Lower leg skin (tissue), 4 donors: ENCODE measurements around the gene TBC1D3G. TPM values are rescaled to one million over a fixed set of nuclear protein-coding genes. Genes with fewer than 3 reads are reported as not detected.
"Not testable (repeated sequence)": the region's sequence is repeated elsewhere in the genome, so short reads cannot be mapped to it uniquely, and the experiment has no call there.

ENCODE experiments used
- DNase-seq, 2 donors: peaks; one replicate each; pipeline ENCODE4 v3.0.0-alpha.2; 2019; ENCODE audit warnings: low spot score in 2 of 2
- H3K4me3 ChIP-seq: fragments of 200-600 bp; sonication (generic); 2 replicates; pipeline ENCODE4 v1.5.1; 2017; ENCODE audit warnings: mild to moderate bottlenecking, low read depth; ENCODE audit not compliant: poor library complexity, severe bottlenecking
- WGBS, 2 donors: methylation state at CpG; one replicate each; pipeline ENCODE4 v1.1.5; 2018; 5-methylcytosine and 5-hydroxymethylcytosine counted together
- intact Hi-C: fragments of 100-400 bp; cut with DNase I; formaldehyde crosslinking; loops from one replicate; pipeline ENCODE4 v1.15.0; 2023; ENCODE audit warnings: low total_unique reads
- total RNA-seq, 4 donors: library from RNA; depleted of rRNA; stranded (reverse); fragments of >200 nt; gene quantifications; one replicate each; pipeline ENCODE4 v1.1.0, GENCODE V29; 2016

TBC1D3G gene
- 1 to 10 TPM in 1 of 4 donors, not detected in 3; 3.6 TPM for total RNA-seq

DNA sequence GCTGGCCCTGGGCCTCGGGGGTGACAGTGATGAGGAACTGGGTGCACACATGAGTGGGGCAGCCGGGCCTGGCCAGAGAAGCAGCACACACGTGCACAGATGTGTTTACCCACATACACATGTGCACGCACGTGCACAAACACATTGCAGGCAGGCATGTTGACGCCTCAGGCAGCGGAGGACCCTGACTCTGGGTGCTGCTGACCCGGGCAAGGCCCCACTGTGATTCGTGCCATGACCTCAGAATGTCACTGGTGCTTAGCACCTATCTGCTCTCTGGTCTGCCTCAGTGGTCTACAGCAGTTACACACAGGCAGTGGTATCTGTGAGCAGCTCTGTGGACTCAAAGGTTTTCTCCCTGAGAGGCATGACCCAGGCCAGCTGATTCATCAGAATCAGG is at the start of gene TBC1D3G:
Gene TBC1D3G, plus strand, starts transcription at position 301 of the 400 bp plus-strand sequence. CDS start 1,528 bp downstream, outside the sequence.
- H3K4me3 ChIP-seq, intact Hi-C loops, DNase-seq: not testable (repeated sequence)
- no CpG with 5 or more reads among the region's 9 CpGs for WGBS, 2 donors

DNA sequence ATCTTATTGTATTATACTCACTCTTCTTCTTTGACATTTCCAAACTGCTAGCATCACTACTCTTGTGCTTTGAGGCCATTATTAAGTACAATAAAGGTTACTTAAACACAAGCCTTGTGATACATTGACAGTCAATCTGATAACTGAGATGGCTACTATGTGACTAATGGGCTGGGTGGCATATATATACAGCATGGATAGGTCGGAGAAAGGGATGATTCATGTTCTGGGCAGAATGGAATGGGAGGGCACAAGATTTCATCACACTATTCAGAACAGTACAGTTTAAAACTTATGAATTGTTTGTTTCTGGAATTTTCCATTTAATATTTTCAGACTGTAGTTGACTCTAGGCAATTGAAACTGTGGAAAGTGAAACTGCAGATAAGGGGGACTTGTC is 40.4 kb upstream of the TBC1D3G start:
- no CpG with 5 or more reads among the region's 1 CpG for WGBS, 2 donors
- H3K4me3 ChIP-seq, intact Hi-C loops, DNase-seq: not testable (repeated sequence)

DNA sequence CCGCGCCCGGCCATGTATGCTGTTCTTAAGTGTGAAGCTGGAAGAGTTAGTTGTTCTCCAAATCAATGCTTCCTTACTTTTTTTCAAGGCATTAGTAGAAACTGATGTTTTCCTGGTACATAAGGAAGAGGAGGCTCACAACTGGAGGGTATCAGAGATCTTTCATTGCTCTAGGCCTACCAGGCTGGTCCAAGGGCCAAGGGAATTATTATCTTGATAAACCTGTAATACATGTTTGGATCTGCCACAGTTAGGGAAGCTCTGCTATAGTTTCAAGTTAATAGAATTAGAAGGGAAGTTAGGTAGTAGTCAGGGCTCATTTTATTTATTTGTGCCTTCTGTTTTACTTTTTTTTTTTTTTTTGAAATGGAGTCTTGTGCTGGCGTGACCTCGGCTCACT is 39.5 kb upstream of the TBC1D3G start:
- not testable (repeated sequence) for H3K4me3 ChIP-seq, DNase-seq

DNA sequence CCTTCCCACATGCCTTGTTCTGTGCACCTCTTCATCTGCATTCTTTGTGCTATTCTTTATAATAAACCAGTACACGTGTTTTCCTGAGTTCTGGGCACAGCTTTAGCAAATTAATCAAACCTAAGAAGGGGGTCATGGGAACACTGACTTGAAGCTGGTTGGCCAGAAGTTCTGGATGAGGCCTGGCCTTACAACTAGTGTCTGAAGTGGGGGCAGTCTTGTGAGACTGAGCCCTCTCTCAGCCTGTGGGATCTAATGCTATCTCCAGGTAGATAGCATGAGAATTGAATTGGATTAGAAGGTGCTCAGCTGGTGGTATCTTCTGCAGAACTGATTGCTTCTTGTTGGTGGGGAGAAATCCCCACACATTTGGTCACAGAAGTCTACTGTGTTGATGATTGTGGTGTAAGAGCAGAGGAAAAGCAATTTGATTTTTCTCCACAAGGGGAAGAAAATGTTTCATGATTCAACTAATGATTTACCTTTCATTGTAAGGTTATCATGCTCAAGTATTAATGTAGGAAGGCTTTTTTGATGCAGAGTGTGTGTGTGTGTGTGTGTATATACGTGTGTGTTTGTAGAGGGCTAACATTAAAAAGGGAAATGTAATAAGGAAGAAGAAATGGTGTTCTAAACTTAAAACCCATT is 33.6 kb upstream of the TBC1D3G start:
- WGBS, 2 donors: 17 to 63% methylated on average over 1 of the region's 2 CpGs
- H3K4me3 ChIP-seq, DNase-seq, intact Hi-C loops: not testable (repeated sequence)

More for the DNA sequence above, 39.5 kb upstream of the TBC1D3G start:
- 43% methylated on average over 2 of the region's 5 CpGs; no CpG with 5 or more reads in 1 of the 2 donors for WGBS, 2 donors
- intact Hi-C loops: not testable (repeated sequence)

DNA sequence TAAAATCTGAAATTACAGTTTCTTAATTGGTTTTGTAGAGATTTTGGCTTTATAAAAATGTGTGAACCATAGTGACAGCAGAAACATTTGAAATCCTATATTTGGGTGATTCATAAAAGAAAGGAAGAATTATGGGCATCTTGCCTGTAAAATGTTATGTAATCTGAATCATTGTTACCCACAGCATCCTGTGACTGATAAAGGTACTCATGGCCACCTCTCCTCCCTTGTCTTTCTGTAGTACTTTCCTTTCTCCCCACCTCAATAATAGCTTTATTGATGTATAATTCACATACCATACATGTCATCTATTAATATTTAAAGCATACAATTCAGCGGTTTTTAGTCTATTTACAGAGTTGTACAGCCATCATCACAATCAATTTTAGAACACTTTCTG is 28.5 kb upstream of the TBC1D3G start:
- H3K4me3 ChIP-seq, intact Hi-C loops, DNase-seq: not testable (repeated sequence)
- WGBS, 2 donors: no CpG with 5 or more reads among the region's 1 CpG

DNA sequence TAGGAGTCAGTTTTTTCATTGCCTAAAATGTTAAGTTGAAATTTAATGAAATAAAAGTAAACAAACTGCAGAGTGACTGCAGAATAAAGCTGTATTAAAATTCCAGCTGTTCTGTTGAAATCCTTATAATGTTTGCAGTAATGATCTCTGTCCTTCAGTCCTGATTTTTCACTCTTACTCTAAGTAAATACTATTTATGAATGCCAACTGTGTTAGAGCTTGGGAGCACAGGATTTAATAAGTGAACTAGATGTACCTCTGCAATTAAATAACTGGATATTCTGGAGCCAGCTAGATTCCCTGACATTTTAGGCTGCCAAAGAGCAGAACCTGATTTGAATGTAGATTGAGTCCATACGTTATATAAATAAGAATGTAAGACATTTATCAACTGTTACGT is 7.9 kb upstream of the TBC1D3G start:
- no CpG with 5 or more reads among the region's 2 CpGs for WGBS, 2 donors
- intact Hi-C loops, H3K4me3 ChIP-seq, DNase-seq: not testable (repeated sequence)

DNA sequence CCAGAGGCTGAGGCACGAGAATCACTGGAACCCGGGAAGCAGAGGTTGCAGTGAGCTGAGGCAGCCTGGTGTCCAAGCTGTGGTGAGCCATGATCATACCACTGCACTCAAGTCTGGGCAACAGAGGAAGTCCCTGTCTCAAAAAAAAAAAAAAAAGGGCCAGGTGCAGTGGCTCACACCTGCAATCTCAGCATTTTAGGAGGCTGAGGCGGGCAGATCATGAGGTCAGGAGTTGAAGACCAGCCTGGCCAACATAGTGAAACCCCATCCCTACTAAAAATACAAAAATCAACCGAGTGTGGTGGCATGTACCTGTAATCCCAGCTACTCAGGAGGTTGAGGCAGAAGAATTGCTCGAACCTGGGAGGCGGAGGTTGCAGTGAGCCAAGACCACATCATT is 38.8 kb downstream of the TBC1D3G start:
- intact Hi-C loops, DNase-seq, H3K4me3 ChIP-seq: not testable (repeated sequence)
- WGBS, 2 donors: 78 to 95% methylated on average over 2 to 3 of the region's 6 CpGs

DNA sequence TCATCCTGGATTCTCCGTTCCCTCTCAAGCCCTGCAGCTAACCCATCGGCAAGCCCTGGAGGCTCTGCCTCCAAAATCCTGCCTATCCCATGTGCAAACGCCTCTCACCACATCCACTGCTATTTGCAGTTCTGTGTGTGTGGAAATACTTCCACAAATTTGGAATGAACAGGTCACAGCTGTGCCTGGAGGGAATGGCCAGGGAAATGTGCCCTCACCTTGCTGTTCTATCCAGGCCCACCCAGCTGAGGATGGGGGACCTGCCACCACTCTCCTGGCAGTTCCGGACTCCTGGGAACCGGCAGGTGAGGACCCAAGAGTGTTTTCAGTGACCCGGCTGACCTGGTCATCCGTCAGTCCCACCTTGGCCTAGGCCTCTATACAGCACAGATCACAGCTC is 52.3 kb downstream of the TBC1D3G start:
- no CpG with 5 or more reads among the region's 7 CpGs for WGBS, 2 donors
- DNase-seq, intact Hi-C loops, H3K4me3 ChIP-seq: not testable (repeated sequence)

Other genes starting within 250 kb of the TBC1D3G start
- 1 to 10 TPM in 1 of 4 donors, under 1 TPM in 1, not detected in 2; 0.79 to 2.9 TPM for gene CCL3, start 233.7 kb upstream of the TBC1D3G start, total RNA-seq
- under 1 TPM in 3 of 4 donors, not detected in 1; 0.29 to 0.76 (median 0.61) TPM for gene CCL4, start 220.1 kb upstream of the TBC1D3G start, total RNA-seq
- 1 to 10 TPM in 3 of 4 donors, under 1 TPM in 1; 0.76 to 9.4 (median 5.8) TPM for gene TBC1D3B, start 147.2 kb upstream of the TBC1D3G start, total RNA-seq
- gene CCL3L1, start 127.1 kb upstream of the TBC1D3G start, total RNA-seq: not detected
- 1 to 10 TPM in 1 of 4 donors, not detected in 3; 1.1 TPM for gene CCL4L2, start 112.8 kb upstream of the TBC1D3G start, total RNA-seq
- 1 to 10 TPM in 1 of 4 donors, under 1 TPM in 1, not detected in 2; 0.34 to 1.5 TPM for gene TBC1D3I, start 59.3 kb upstream of the TBC1D3G start, total RNA-seq
- not detected for gene TBC1D3H, start 64.6 kb downstream of the TBC1D3G start, total RNA-seq
- 10 to 100 TPM; 29.6 to 56.7 (median 35.2) TPM for gene ZNHIT3, start 162.8 kb downstream of the TBC1D3G start, total RNA-seq
- 100 to 1,000 TPM in 1 of 4 donors, 10 to 100 TPM in 3; 70.5 to 167 (median 88.1) TPM for gene MYO19, start 211.0 kb downstream of the TBC1D3G start, total RNA-seq
- 1 to 10 TPM; 4.3 to 9.0 (median 6.9) TPM for gene PIGW, start 211.1 kb downstream of the TBC1D3G start, total RNA-seq
- gene GGNBP2, start 221.0 kb downstream of the TBC1D3G start, total RNA-seq: 10 to 100 TPM; 38.2 to 79.6 (median 55.0) TPM